Measurements from ENCODE around the gene BMP10.

Gene BMP10

GRCh38 chr2:68912111-68912510 is 40.9 kb upstream of the BMP10 start:
- no peak overlapping the region for H3K4me2 ChIP-seq
- H3K4me3 ChIP-seq (IDR thresholded peaks at IDR 0.05; ENCODE audit: insufficient read depth, low read depth, low read length) = no peak overlapping the region
- H2AFZ ChIP-seq (ENCODE audit: low read depth) = no peak overlapping the region
- no peak overlapping the region for H3K9ac ChIP-seq
- no peak for TF ChIP-seq CTCF (conservative IDR thresholded peaks at IDR 0.05; ENCODE audit: low read depth, low read length)
- no peaks in the 10 kb centered on the region for H3K36me3 ChIP-seq (ENCODE audit: insufficient read depth)
- H4K20me1 ChIP-seq (ENCODE audit: insufficient read depth) = no peaks in the 10 kb centered on the region
- H3K4me1 ChIP-seq (ENCODE audit: low read depth, poor library complexity, severe bottlenecking) = peaks cover 48% of the 10 kb centered on the region
- H3K79me2 ChIP-seq (ENCODE audit: insufficient read depth, low read depth) = no peaks in the 10 kb centered on the region
- H3K27ac ChIP-seq = no peak overlapping the region
- H3K27me3 ChIP-seq (ENCODE audit: insufficient read depth, low read depth) = no peaks in the 10 kb centered on the region

DNA sequence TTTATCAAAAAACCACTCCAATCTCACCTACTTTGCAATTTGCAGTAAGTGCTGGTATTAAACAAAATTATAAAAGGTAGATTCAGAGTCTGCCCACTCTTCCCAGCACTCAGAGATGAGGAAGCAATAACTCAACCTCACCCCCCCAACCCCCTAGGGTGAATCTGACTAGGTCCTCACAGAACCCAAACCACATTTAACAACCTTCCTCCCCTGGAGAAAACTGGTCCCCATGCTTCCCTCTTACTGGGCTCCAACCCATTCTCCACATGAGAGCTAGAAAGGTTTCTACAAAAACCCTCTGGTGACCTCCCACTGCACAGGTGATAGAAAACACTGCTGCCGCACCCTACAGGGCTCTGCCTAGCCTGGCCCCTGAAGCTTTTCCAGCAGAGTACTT is 40.5 kb upstream of the BMP10 start:
- H3K27me3 ChIP-seq (ENCODE audit: insufficient read depth, low read depth) = no peaks in the 10 kb centered on the region
- no peak overlapping the region for H3K4me2 ChIP-seq
- H3K27ac ChIP-seq = no peak overlapping the region
- no peaks in the 10 kb centered on the region for H3K79me2 ChIP-seq (ENCODE audit: insufficient read depth, low read depth)
- no peaks in the 10 kb centered on the region for H3K36me3 ChIP-seq (ENCODE audit: insufficient read depth)
- no peak overlapping the region for H3K9ac ChIP-seq
- H2AFZ ChIP-seq (ENCODE audit: low read depth) = no peak overlapping the region
- H3K4me3 ChIP-seq (IDR thresholded peaks at IDR 0.05; ENCODE audit: insufficient read depth, low read depth, low read length) = no peak overlapping the region
- no peak for TF ChIP-seq CTCF (conservative IDR thresholded peaks at IDR 0.05; ENCODE audit: low read depth, low read length)
- peaks cover 52% of the 10 kb centered on the region for H3K4me1 ChIP-seq (ENCODE audit: low read depth, poor library complexity, severe bottlenecking)
- H4K20me1 ChIP-seq (ENCODE audit: insufficient read depth) = no peaks in the 10 kb centered on the region

GRCh38 chr2:68911246-68911645 is 40.0 kb upstream of the BMP10 start:
- Histone ChIP-seq H2AFZ (ENCODE audit: low read depth) (no peak overlapping the region), H3K36me3 (ENCODE audit: insufficient read depth) (no peaks in the 10 kb centered on the region), H3K9ac (no peak overlapping the region), H3K4me2 (no peak overlapping the region), H3K4me3 (IDR thresholded peaks at IDR 0.05; ENCODE audit: insufficient read depth, low read depth, low read length) (no peak overlapping the region), H3K4me1 (ENCODE audit: low read depth, poor library complexity, severe bottlenecking) (peaks cover 56% of the 10 kb centered on the region), H4K20me1 (ENCODE audit: insufficient read depth) (no peaks in the 10 kb centered on the region), H3K27me3 (ENCODE audit: insufficient read depth, low read depth) (no peaks in the 10 kb centered on the region), H3K27ac (no peak overlapping the region), H3K79me2 (ENCODE audit: insufficient read depth, low read depth) (no peaks in the 10 kb centered on the region)
- TF ChIP-seq CTCF (conservative IDR thresholded peaks at IDR 0.05; ENCODE audit: low read depth, low read length) = no peak

GRCh38 chr2:68909793-68910674 is 38.8 kb upstream of the BMP10 start:
- no peaks in the 10 kb centered on the region for H3K79me2 ChIP-seq (ENCODE audit: insufficient read depth, low read depth)
- H4K20me1 ChIP-seq (ENCODE audit: insufficient read depth) = no peaks in the 10 kb centered on the region
- peaks cover 58% of the 10 kb centered on the region for H3K4me1 ChIP-seq (ENCODE audit: low read depth, poor library complexity, severe bottlenecking)
- TF ChIP-seq CTCF (conservative IDR thresholded peaks at IDR 0.05; ENCODE audit: low read depth, low read length) = peak; percentile 92
- H2AFZ ChIP-seq (ENCODE audit: low read depth) = no peak overlapping the region
- H3K27ac ChIP-seq = peak overlapping the region; percentile 96; the same call in 1 of the 2 replicates
- no peaks in the 10 kb centered on the region for H3K36me3 ChIP-seq (ENCODE audit: insufficient read depth)
- no peak overlapping the region for H3K9ac ChIP-seq
- no peak overlapping the region for H3K4me2 ChIP-seq
- H3K4me3 ChIP-seq (IDR thresholded peaks at IDR 0.05; ENCODE audit: insufficient read depth, low read depth, low read length) = no peak overlapping the region
- H3K27me3 ChIP-seq (ENCODE audit: insufficient read depth, low read depth) = no peaks in the 10 kb centered on the region

Measured in KMS-11 (cell line).